A549 treated with dexamethasone at 1 μM for 4 hours (cell line): Measurements from ENCODE around the gene TLCD5. TPM values are rescaled to one million over a fixed set of nuclear protein-coding genes. Genes with fewer than 3 reads are reported as not detected.

Experiments
- total RNA-seq: library from RNA; stranded (reverse); fragments of 200-300 nt; extraction: Qiagen RNA extraction; gene quantifications from 5 replicates; pipeline ENCODE4 v1.2.3, GENCODE V29; 2022

The TLCD5 gene
- 5.0 to 6.4 TPM (median 6.2 TPM) in 5 replicates for total RNA-seq

DNA sequence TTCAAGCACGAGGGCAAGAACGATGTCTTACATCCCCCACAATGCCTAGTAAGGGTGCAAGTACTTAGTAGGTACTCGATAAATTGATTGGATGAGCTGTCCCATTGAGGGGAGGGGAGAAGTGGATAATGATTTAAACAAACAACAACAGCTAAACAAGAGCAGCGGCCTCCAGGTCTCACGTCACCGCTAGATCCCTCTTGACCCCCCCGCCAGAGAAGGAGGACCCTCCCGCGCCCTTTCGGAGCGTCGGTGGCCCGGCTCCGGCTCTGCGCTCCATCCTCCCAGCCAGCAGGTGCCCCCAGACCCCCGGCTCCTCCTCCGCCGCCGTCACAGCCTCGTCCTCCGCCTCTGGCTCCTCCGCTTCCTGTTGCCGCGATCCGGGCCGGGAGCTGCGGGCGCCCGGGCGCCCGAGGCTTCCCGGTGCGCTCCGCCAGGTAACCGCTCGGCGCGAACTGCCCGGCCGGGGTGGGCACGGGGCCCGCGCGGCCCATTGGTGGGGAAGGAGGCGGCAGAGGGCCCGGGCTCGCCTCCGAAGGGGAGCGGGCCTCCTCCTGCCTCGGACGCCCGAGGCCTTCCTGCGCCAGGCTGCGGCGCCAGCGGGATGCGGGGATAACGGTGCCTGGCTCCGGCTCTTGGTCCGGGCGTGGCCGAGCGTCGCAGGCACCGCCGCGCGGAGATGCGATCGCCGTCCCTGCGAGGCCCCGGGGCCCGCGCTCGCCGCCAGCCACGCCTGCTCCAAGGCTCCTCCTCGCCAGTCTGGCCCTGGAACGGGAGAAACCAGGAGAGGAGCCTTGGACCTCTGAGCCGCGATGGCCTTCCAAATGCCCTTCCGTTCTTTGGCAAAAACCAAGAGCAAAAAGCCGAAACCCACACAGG lies at the start of gene TLCD5:
Gene TLCD5, plus strand, starts transcription at position 368 of the 879 bp plus-strand sequence. CDS start 2,143 bp downstream, outside the sequence.

DNA sequence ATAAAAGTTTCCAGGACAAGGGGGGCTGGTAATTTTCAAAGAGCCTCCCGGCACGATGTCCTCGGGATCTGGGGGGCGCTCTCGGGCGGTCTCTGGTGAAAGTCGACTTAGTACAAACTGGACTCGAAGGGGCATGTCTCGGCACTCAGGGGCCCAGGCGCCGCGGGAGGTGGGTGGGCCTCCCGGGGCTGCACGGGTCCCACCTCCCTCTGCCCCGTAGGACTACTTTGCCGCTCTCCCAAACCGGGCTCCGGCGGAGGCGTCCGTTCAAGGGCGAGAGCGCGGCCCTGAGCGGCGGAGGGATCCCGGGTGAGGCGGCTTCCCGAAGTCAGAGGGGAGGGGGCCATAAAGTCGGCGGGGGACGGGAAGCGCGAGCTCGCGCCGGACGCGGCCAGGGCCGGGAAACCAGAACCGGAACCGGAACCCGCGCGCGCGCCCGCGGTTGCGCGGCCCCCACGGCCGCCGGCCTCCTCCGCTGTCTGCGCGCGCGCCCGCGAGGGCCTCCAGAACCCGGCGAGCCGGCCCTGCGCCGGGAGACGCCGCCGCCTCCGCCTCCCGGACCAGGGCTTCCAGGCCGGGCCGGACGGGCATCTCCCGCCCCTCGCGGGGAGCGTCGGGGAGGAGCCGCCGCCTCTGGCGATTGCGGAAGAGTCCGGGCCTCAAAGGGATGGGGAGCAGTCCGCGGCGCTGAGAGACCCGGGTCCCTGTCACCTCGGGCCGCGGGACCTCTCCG lies 11.0 kb downstream of the TLCD5 start, which contains the start of gene ARHGEF12:
Gene ARHGEF12, plus strand, starts transcription at position 506 of the 733 bp plus-strand sequence. CDS start 831 bp downstream, outside the sequence.

Other genes starting within 250 kb of the TLCD5 start
- gene TRIM29, start 187.2 kb upstream of the TLCD5 start, total RNA-seq = 22.5 to 29.9 TPM (median 28.0 TPM) in 5 replicates
- 7.1 to 9.8 TPM (median 9.6 TPM) in 5 replicates for gene OAF, start 114.3 kb upstream of the TLCD5 start, total RNA-seq
- gene POU2F3, start 85.2 kb upstream of the TLCD5 start, total RNA-seq = not detected in 5 replicates
- 12.1 to 19.7 TPM (median 17.1 TPM) in 5 replicates for gene ARHGEF12, start 11.1 kb downstream of the TLCD5 start, total RNA-seq
- gene GRIK4, start 186.4 kb downstream of the TLCD5 start, total RNA-seq = 0.02 to 0.06 TPM (median 0.03 TPM) in 4 of 5 replicates, not detected in the other